HepG2 (cell line): ENCODE measurements around the gene KCNK6. TPM values are rescaled to one million over a fixed set of nuclear protein-coding genes. Genes with fewer than 3 reads are reported as not detected.
A peak's percentile ranks its signal among the peaks of the same experiment; 100 is the strongest.

Experiments used
- FOXA3 ChIP-seq: IDR thresholded peaks from 2 replicates; pipeline ENCODE4 v1.6.1; 2016; ENCODE audit warnings: missing genetic modification reagents, missing compliant biosample characterization
- MAF1 ChIP-seq: sonication (generic); formaldehyde crosslinking; IDR thresholded peaks from 2 replicates; pipeline ENCODE4 v1.5.0; 2020; ENCODE audit warnings: missing genetic modification reagents, borderline replicate concordance
- SETDB1 ChIP-seq: sonication (generic); formaldehyde crosslinking; IDR thresholded peaks from 2 replicates; pipeline ENCODE4 v1.5.1; 2020; ENCODE audit warnings: missing genetic modification reagents, mild to moderate bottlenecking, borderline replicate concordance
- ZNF335 ChIP-seq: sonication (generic); formaldehyde crosslinking; IDR thresholded peaks from 2 replicates; pipeline ENCODE4 v1.4.0; 2020; ENCODE audit warnings: missing genetic modification reagents
- ZNF605 ChIP-seq: sonication (generic); formaldehyde crosslinking; IDR thresholded peaks from 2 replicates; pipeline ENCODE4 v1.8.0; 2022; ENCODE audit warnings: mild to moderate bottlenecking, missing genetic modification reagents
- ZNF761 ChIP-seq: sonication (generic); formaldehyde crosslinking; conservative IDR thresholded peaks from 2 replicates; pipeline ENCODE4 v1.4.0; 2020; ENCODE audit warnings: mild to moderate bottlenecking, missing genetic modification reagents
- polyA plus RNA-seq, 8 experiments: library from polyadenylated mRNA; depleted of rRNA in 3 of 8; stranded (reverse) in 7 of 8; unstranded in 1 of 8; fragments of >200 nt; fragmentation: Illumina TruSeq in 4 of 8; extraction: Trizol in 4 of 8; gene quantifications; 2 replicates each; pipeline versions ENCODE4 v1.2.1 to v1.2.3, GENCODE V29; 2011 to 2016; ENCODE audit warnings: low read depth in 4 of 8, missing spikeins in 1 of 8, mixed read lengths in 1 of 8; ENCODE audit not compliant: insufficient read depth in 1 of 8
- total RNA-seq, 5 experiments: library from RNA; depleted of rRNA; stranded (reverse); fragments of >200 nt; fragmentation: Illumina TruSeq; extraction: Trizol; gene quantifications; 2 replicates each; pipeline ENCODE4 v1.2.3, GENCODE V29; 2016; ENCODE audit warnings: low read depth in 1 of 5
- TF ChIP-seq, protein P1 (sequence below): sonication (generic); formaldehyde crosslinking; IDR thresholded peaks from 2 replicates; pipeline ENCODE4 v1.5.1; 2020; ENCODE audit warnings: missing genetic modification reagents, mild to moderate bottlenecking, borderline replicate concordance
- TF ChIP-seq, protein P2 (sequence below): sonication (generic); formaldehyde crosslinking; IDR thresholded peaks from 2 replicates; pipeline ENCODE4 v1.4.0; 2020; ENCODE audit warnings: missing genetic modification reagents, borderline replicate concordance
- TF ChIP-seq, protein P3 (sequence below): sonication (generic); formaldehyde crosslinking; IDR thresholded peaks from 2 replicates; pipeline ENCODE4 v1.5.1; 2020; ENCODE audit warnings: mild to moderate bottlenecking, missing genetic modification reagents
- TF ChIP-seq, protein P4 (sequence below): IDR thresholded peaks from 2 replicates; pipeline ENCODE4 v1.6.1; 2016; ENCODE audit warnings: low read depth, missing genetic modification reagents, missing compliant biosample characterization
- TF ChIP-seq, protein P5 (sequence below): sonication (generic); formaldehyde crosslinking; IDR thresholded peaks from 2 replicates; pipeline ENCODE4 v1.4.0; 2020; ENCODE audit warnings: missing genetic modification reagents

Gene KCNK6
- total and polyA plus RNA-seq, 2 of the 13 experiments (the other 11 are each of a cell fraction or from before 2014, with no cell fraction given) = 0.03 TPM; not detected in 1

GRCh38 chr19:38374332-38375097 is 54.9 kb downstream of the KCNK6 start, which contains the start of gene PSMD8 (continued):
- TF ChIP-seq SETDB1 (CRISPR knock-in tag) = no peak
- peak; percentile 15; the same call in 1 of the 2 replicates for TF ChIP-seq FOXA3 (CRISPR knock-in tag)
- peak; percentile 91 for TF ChIP-seq ZNF605
- TF ChIP-seq ZNF761 (CRISPR knock-in tag) = peak; percentile 87; the same call in 1 of the 2 replicates
- TF ChIP-seq, protein P1, sequence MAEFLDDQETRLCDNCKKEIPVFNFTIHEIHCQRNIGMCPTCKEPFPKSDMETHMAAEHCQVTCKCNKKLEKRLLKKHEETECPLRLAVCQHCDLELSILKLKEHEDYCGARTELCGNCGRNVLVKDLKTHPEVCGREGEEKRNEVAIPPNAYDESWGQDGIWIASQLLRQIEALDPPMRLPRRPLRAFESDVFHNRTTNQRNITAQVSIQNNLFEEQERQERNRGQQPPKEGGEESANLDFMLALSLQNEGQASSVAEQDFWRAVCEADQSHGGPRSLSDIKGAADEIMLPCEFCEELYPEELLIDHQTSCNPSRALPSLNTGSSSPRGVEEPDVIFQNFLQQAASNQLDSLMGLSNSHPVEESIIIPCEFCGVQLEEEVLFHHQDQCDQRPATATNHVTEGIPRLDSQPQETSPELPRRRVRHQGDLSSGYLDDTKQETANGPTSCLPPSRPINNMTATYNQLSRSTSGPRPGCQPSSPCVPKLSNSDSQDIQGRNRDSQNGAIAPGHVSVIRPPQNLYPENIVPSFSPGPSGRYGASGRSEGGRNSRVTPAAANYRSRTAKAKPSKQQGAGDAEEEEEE = peak; percentile 76; the same call in 1 of the 2 replicates
- TF ChIP-seq MAF1 (CRISPR knock-in tag) = peak; percentile 46; the same call in 1 of the 2 replicates
- TF ChIP-seq, protein P2, sequence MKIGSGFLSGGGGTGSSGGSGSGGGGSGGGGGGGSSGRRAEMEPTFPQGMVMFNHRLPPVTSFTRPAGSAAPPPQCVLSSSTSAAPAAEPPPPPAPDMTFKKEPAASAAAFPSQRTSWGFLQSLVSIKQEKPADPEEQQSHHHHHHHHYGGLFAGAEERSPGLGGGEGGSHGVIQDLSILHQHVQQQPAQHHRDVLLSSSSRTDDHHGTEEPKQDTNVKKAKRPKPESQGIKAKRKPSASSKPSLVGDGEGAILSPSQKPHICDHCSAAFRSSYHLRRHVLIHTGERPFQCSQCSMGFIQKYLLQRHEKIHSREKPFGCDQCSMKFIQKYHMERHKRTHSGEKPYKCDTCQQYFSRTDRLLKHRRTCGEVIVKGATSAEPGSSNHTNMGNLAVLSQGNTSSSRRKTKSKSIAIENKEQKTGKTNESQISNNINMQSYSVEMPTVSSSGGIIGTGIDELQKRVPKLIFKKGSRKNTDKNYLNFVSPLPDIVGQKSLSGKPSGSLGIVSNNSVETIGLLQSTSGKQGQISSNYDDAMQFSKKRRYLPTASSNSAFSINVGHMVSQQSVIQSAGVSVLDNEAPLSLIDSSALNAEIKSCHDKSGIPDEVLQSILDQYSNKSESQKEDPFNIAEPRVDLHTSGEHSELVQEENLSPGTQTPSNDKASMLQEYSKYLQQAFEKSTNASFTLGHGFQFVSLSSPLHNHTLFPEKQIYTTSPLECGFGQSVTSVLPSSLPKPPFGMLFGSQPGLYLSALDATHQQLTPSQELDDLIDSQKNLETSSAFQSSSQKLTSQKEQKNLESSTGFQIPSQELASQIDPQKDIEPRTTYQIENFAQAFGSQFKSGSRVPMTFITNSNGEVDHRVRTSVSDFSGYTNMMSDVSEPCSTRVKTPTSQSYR = 0 out of 2 replicates have a peak, but pooled peaks have one; percentile 37
- TF ChIP-seq, protein P3, sequence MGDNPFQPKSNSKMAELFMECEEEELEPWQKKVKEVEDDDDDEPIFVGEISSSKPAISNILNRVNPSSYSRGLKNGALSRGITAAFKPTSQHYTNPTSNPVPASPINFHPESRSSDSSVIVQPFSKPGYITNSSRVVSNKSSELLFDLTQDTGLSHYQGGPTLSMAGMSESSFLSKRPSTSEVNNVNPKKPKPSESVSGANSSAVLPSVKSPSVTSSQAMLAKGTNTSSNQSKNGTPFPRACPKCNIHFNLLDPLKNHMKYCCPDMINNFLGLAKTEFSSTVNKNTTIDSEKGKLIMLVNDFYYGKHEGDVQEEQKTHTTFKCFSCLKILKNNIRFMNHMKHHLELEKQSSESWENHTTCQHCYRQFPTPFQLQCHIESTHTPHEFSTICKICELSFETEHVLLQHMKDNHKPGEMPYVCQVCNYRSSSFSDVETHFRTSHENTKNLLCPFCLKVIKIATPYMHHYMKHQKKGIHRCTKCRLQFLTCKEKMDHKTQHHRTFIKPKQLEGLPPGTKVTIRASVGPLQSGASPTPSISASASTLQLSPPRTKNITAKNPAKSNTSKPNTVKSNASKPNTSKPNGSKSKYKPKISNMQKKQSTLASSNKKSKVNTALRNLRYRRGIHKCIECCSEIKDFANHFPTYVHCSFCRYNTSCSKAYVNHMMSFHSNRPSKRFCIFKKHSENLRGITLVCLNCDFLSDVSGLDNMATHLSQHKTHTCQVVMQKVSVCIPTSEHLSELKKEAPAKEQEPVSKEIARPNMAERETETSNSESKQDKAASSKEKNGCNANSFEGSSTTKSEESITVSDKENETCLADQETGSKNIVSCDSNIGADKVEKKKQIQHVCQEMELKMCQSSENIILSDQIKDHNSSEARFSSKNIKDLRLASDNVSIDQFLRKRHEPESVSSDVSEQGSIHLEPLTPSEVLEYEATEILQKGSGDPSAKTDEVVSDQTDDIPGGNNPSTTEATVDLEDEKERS (CRISPR knock-in tag) = peak; percentile 95
- TF ChIP-seq, protein P4, sequence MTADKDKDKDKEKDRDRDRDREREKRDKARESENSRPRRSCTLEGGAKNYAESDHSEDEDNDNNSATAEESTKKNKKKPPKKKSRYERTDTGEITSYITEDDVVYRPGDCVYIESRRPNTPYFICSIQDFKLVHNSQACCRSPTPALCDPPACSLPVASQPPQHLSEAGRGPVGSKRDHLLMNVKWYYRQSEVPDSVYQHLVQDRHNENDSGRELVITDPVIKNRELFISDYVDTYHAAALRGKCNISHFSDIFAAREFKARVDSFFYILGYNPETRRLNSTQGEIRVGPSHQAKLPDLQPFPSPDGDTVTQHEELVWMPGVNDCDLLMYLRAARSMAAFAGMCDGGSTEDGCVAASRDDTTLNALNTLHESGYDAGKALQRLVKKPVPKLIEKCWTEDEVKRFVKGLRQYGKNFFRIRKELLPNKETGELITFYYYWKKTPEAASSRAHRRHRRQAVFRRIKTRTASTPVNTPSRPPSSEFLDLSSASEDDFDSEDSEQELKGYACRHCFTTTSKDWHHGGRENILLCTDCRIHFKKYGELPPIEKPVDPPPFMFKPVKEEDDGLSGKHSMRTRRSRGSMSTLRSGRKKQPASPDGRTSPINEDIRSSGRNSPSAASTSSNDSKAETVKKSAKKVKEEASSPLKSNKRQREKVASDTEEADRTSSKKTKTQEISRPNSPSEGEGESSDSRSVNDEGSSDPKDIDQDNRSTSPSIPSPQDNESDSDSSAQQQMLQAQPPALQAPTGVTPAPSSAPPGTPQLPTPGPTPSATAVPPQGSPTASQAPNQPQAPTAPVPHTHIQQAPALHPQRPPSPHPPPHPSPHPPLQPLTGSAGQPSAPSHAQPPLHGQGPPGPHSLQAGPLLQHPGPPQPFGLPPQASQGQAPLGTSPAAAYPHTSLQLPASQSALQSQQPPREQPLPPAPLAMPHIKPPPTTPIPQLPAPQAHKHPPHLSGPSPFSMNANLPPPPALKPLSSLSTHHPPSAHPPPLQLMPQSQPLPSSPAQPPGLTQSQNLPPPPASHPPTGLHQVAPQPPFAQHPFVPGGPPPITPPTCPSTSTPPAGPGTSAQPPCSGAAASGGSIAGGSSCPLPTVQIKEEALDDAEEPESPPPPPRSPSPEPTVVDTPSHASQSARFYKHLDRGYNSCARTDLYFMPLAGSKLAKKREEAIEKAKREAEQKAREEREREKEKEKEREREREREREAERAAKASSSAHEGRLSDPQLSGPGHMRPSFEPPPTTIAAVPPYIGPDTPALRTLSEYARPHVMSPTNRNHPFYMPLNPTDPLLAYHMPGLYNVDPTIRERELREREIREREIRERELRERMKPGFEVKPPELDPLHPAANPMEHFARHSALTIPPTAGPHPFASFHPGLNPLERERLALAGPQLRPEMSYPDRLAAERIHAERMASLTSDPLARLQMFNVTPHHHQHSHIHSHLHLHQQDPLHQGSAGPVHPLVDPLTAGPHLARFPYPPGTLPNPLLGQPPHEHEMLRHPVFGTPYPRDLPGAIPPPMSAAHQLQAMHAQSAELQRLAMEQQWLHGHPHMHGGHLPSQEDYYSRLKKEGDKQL (CRISPR knock-in tag) = 0 out of 2 replicates have a peak, but pooled peaks have one; percentile 12
- TF ChIP-seq ZNF335 = peak; percentile 64; the same call in 1 of the 2 replicates
- TF ChIP-seq, protein P5, sequence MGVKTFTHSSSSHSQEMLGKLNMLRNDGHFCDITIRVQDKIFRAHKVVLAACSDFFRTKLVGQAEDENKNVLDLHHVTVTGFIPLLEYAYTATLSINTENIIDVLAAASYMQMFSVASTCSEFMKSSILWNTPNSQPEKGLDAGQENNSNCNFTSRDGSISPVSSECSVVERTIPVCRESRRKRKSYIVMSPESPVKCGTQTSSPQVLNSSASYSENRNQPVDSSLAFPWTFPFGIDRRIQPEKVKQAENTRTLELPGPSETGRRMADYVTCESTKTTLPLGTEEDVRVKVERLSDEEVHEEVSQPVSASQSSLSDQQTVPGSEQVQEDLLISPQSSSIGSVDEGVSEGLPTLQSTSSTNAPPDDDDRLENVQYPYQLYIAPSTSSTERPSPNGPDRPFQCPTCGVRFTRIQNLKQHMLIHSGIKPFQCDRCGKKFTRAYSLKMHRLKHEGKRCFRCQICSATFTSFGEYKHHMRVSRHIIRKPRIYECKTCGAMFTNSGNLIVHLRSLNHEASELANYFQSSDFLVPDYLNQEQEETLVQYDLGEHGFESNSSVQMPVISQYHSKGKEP (CRISPR knock-in tag) = no peak
